CD4-positive, CD25-positive, alpha-beta regulatory T cell (primary cell): ENCODE data around the gene SLC7A4. TPM values are rescaled to one million over a fixed set of nuclear protein-coding genes. Genes with fewer than 3 reads are reported as not detected.
"Not testable (repeated sequence)": the region's sequence is repeated elsewhere in the genome, so short reads cannot be mapped to it uniquely, and the experiment has no call there.

ENCODE experiments used
- ATAC-seq, 2 donors: fragments of 150-1000 bp; cut with Tn5 transposase; one replicate each; pipeline ENCODE4 v1.10.0; 2021; ENCODE audit warnings: low read depth in 2 of 2, moderate number of reproducible peaks in 2 of 2, moderate library complexity in 1 of 2
- DNase-seq, 3 donors: peaks; one replicate each; pipeline versions ENCODE4 v3.0.0 to v3.0.0-alpha.2; 2012 to 2022; ENCODE audit warnings: mixed read lengths in 1 of 3
- H3K27ac ChIP-seq: one replicate; pipeline ENCODE4 v1.7.0; 2013; ENCODE audit warnings: mild to moderate bottlenecking, low read length; ENCODE audit not compliant: insufficient read depth, poor library complexity, severe bottlenecking
- H3K27me3 ChIP-seq: one replicate; pipeline ENCODE4 v1.7.0; 2013; ENCODE audit warnings: low read length; ENCODE audit not compliant: control insufficient read depth, insufficient read depth
- H3K36me3 ChIP-seq: one replicate; pipeline ENCODE4 v1.7.0; 2013; ENCODE audit warnings: mild to moderate bottlenecking, low read length, moderate library complexity; ENCODE audit not compliant: control insufficient read depth, insufficient read depth
- H3K4me1 ChIP-seq: 2 replicates; pipeline ENCODE4 v1.7.0; 2013; ENCODE audit warnings: mild to moderate bottlenecking, low read length; ENCODE audit not compliant: insufficient read depth, control insufficient read depth, poor library complexity, severe bottlenecking
- H3K4me3 ChIP-seq: one replicate; pipeline ENCODE4 v1.7.0; 2013; ENCODE audit warnings: low read depth, mild to moderate bottlenecking, low read length, moderate library complexity
- H3K9me3 ChIP-seq, 2 experiments: 1 replicate in 1 of 2; 2 replicates in 1 of 2; pipeline ENCODE4 v1.7.0; 2013; ENCODE audit warnings: low read length in 2 of 2, mild to moderate bottlenecking in 1 of 2, moderate library complexity in 1 of 2; ENCODE audit not compliant: control insufficient read depth in 2 of 2
- H3K27ac Mint-ChIP-seq, 3 donors: one replicate each; pipeline ENCODE4 v1.8.0; 2020 to 2022; ENCODE audit warnings: mild to moderate bottlenecking in 3 of 3, mixed read lengths in 3 of 3, moderate library complexity in 2 of 3
- H3K27me3 Mint-ChIP-seq: one replicate; pipeline ENCODE4 v1.8.0; 2022; ENCODE audit warnings: mild to moderate bottlenecking, mixed read lengths
- H3K36me3 Mint-ChIP-seq: one replicate; pipeline ENCODE4 v1.8.0; 2020; ENCODE audit warnings: mixed read lengths
- H3K4me1 Mint-ChIP-seq, 4 donors: one replicate each; pipeline ENCODE4 v1.8.0; 2020 to 2022; ENCODE audit warnings: mixed read lengths in 4 of 4, mild to moderate bottlenecking in 1 of 4
- H3K4me3 Mint-ChIP-seq, 4 donors: one replicate each; pipeline ENCODE4 v1.8.0; 2020 to 2022; ENCODE audit warnings: mild to moderate bottlenecking in 4 of 4, mixed read lengths in 4 of 4, moderate library complexity in 3 of 4
- H3K9me3 Mint-ChIP-seq, 7 donors: one replicate each; pipeline ENCODE4 v1.8.0; 2020 to 2022; ENCODE audit warnings: mixed read lengths in 7 of 7, mild to moderate bottlenecking in 3 of 7, moderate library complexity in 2 of 7
- polyA plus RNA-seq, 4 donors: library from polyadenylated mRNA; unstranded; fragments of 300-500 nt; fragmentation: Illumina TruSeq; gene quantifications; one replicate each; pipeline ENCODE4 v1.2.3, GENCODE V29; 2021
- total RNA-seq: library from RNA; stranded (reverse); gene quantifications from one replicate; pipeline ENCODE4 v1.2.3, GENCODE V29; 2022

SLC7A4 gene
- total and polyA plus RNA-seq, 5 donors from 2014 or later: 0.09 TPM; not detected in 4

DNA sequence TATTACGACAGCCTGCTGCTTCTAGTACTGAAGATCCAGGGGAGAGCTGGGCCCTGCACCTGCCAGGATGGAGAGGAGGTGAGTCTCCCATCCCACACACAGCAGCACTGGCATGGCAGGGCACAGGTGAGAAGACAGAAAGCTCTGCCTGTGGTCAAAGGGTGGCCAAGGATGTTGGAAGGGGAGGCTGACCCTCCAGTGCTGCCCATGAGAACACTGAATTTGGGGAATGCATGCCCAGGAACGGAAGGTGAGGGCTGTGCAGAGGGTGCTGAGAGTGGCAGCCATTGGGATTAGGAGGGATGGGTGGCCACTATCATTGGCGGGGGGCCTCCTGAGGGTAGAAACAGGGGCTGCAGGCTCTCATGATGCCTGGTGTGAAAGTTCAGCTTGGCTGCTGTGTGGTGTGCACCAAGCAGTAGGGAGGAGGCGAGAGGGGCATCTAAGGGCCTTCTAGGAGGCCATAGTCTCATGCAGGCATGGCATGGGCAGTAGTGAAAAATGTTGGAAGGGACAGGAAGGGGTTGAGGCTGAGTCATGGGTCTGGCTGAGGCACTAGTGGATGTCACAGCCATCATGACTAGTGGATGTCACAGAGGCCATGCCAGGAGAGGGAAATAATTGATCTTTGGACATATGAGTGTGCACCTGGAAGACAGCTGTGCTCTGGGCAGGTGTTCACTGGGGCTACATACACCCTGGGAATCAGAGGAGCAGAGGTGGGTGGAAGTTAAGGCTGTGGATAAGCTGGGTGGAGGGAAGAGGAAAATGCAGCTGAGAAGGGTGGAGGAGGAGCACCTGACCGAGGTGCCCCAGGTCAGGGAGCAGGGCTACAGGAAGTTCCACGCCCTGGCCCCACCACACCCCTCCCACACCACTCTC, 10.9 kb upstream of the SLC7A4 start:
- Histone ChIP-seq H3K4me1 (peaks cover 9% of the 10 kb centered on the region), H3K27me3 (no peaks in the 10 kb centered on the region), H3K36me3 (no peaks in the 10 kb centered on the region), H3K9me3 (no peaks in the 10 kb centered on the region), H3K4me3 (no peak overlapping the region), H3K27ac (no peak overlapping the region)
- DNase-seq: no peak
- Mint-ChIP-seq H3K9me3 (peaks cover 0 to 1% (median 0%) of the 10 kb centered on the region in 7 donors), H3K36me3 (no peaks in the 10 kb centered on the region), H3K27me3 (peaks cover 45% of the 10 kb centered on the region), H3K27ac (peak overlapping the region in 2 of 3 donors; percentile 29 to 77), H3K4me1 (peaks cover 0 to 25% (median 15%) of the 10 kb centered on the region in 4 donors), H3K4me3 (peak overlapping the region in 3 of 4 donors; percentile 15 to 67 (median 48))
- ATAC-seq: no peak

- H3K4me1 Mint-ChIP-seq: peaks cover 0 to 25% (median 15%) of the 10 kb centered on the region in 4 donors
- no peak overlapping the region for H3K27ac Mint-ChIP-seq
- H3K27me3 Mint-ChIP-seq: peaks cover 49% of the 10 kb centered on the region
- Histone ChIP-seq H3K4me3 (no peak overlapping the region), H3K4me1 (peaks cover 9% of the 10 kb centered on the region), H3K9me3 (no peaks in the 10 kb centered on the region), H3K27me3 (no peaks in the 10 kb centered on the region), H3K27ac (no peak overlapping the region), H3K36me3 (no peaks in the 10 kb centered on the region)
- no peak for ATAC-seq
- DNase-seq: no peak
- H3K36me3 Mint-ChIP-seq: no peaks in the 10 kb centered on the region
- peaks cover 0 to 1% (median 0%) of the 10 kb centered on the region in 7 donors for H3K9me3 Mint-ChIP-seq
- no peak overlapping the region for H3K4me3 Mint-ChIP-seq
Observed at GRCh38 chr22:21041937-21042336, 9.6 kb upstream of the SLC7A4 start.

GRCh38 chr22:21039158-21039557, 6.8 kb upstream of the SLC7A4 start:
- not testable (repeated sequence) for H3K27ac ChIP-seq, H3K9me3 Mint-ChIP-seq, H3K36me3 ChIP-seq, DNase-seq, H3K4me1 Mint-ChIP-seq, H3K4me1 ChIP-seq, H3K4me3 ChIP-seq, H3K27ac Mint-ChIP-seq, H3K36me3 Mint-ChIP-seq, ATAC-seq, H3K9me3 ChIP-seq, H3K4me3 Mint-ChIP-seq, H3K27me3 ChIP-seq
- H3K27me3 Mint-ChIP-seq: peaks cover 57% of the 10 kb centered on the region

DNA sequence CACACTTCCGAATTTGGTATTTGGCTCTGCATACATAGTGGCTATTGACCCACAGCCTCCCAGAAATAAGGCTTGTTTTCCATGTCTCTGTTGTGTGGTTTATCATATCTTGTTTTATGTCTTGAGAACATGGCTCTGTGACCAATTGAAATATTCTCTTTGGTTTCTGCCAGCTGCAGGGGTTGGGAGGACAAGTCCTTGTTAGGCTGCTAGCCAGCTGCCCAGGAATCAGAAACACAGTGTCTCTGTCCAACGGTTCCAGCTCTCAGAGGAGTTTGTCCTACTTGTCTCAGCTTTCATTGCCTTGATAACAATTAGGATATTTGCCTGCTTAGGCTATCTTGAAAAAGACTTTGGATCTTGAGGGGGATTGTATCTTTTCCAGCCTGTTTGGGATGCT, 6.0 kb upstream of the SLC7A4 start:
- Mint-ChIP-seq H3K9me3 (peaks cover 0 to 1% (median 0%) of the 10 kb centered on the region in 7 donors), H3K4me1 (peaks cover 0 to 5% (median 3%) of the 10 kb centered on the region in 4 donors), H3K27ac (no peak overlapping the region), H3K36me3 (no peaks in the 10 kb centered on the region), H3K27me3 (peaks cover 59% of the 10 kb centered on the region), H3K4me3 (no peak overlapping the region)
- no peak for ATAC-seq
- no peaks in the 10 kb centered on the region for H3K36me3 ChIP-seq
- H3K4me1 ChIP-seq: no peaks in the 10 kb centered on the region
- H3K27ac ChIP-seq: no peak overlapping the region
- DNase-seq: no peak
- H3K9me3 ChIP-seq: no peaks in the 10 kb centered on the region
- no peak overlapping the region for H3K4me3 ChIP-seq
- peaks cover 5% of the 10 kb centered on the region for H3K27me3 ChIP-seq

DNA sequence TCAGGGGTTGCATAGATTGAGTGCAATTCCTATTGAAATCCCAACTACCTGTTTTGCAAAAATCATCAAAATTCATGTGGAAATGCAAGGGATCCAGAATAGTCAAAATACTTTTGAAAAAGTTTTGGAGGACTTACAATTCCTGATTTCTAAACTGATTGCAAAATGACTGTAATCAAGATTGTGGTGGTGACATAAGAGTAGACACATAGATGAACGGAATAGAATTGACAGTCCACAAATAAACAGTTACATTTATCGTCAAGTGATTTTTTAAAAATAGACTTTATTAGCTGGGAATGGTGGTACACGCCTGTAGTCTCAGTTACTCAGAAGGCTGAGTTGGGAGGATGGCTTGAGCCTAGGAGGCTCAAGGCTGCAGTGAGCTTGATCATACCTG, 2.6 kb upstream of the SLC7A4 start:
- Mint-ChIP-seq H3K27ac (no peak overlapping the region), H3K4me3 (no peak overlapping the region), H3K4me1 (peaks cover 0 to 5% (median 0%) of the 10 kb centered on the region in 4 donors), H3K9me3 (no peaks in the 10 kb centered on the region), H3K36me3 (no peaks in the 10 kb centered on the region), H3K27me3 (peaks cover 58% of the 10 kb centered on the region)
- no peaks in the 10 kb centered on the region for H3K36me3 ChIP-seq
- peaks cover 6% of the 10 kb centered on the region for H3K27me3 ChIP-seq
- no peak overlapping the region for H3K27ac ChIP-seq
- no peak overlapping the region for H3K4me3 ChIP-seq
- no peaks in the 10 kb centered on the region for H3K4me1 ChIP-seq
- ATAC-seq (no peak), DNase-seq (no peak)
- no peaks in the 10 kb centered on the region for H3K9me3 ChIP-seq

- DNase-seq: no peak
- no peak overlapping the region for H3K27ac ChIP-seq
- Mint-ChIP-seq H3K36me3 (no peaks in the 10 kb centered on the region), H3K4me3 (no peak overlapping the region), H3K27ac (no peak overlapping the region), H3K9me3 (no peaks in the 10 kb centered on the region), H3K27me3 (peaks cover 56% of the 10 kb centered on the region), H3K4me1 (peaks cover 0 to 5% (median 0%) of the 10 kb centered on the region in 4 donors)
- H3K36me3 ChIP-seq: no peaks in the 10 kb centered on the region
- no peak overlapping the region for H3K4me3 ChIP-seq
- peaks cover 6% of the 10 kb centered on the region for H3K27me3 ChIP-seq
- H3K4me1 ChIP-seq: no peaks in the 10 kb centered on the region
- no peak for ATAC-seq
- H3K9me3 ChIP-seq: no peaks in the 10 kb centered on the region
Observed at GRCh38 chr22:21033895-21034294, 1.5 kb upstream of the SLC7A4 start.

GRCh38 chr22:21032868-21033688, 717 bp upstream of the SLC7A4 start:
- H3K4me1 Mint-ChIP-seq: peaks cover 0 to 5% (median 0%) of the 10 kb centered on the region in 4 donors
- no peaks in the 10 kb centered on the region for H3K36me3 ChIP-seq
- H3K9me3 Mint-ChIP-seq: no peaks in the 10 kb centered on the region
- H3K27me3 ChIP-seq: peaks cover 6% of the 10 kb centered on the region
- DNase-seq (no peak), ATAC-seq (no peak)
- H3K4me3 ChIP-seq: no peak overlapping the region
- peak overlapping the region in 1 of 4 donors; percentile 43 for H3K4me3 Mint-ChIP-seq
- H3K27me3 Mint-ChIP-seq: peaks cover 51% of the 10 kb centered on the region
- no peak overlapping the region for H3K27ac ChIP-seq
- no peaks in the 10 kb centered on the region for H3K9me3 ChIP-seq
- H3K4me1 ChIP-seq: no peaks in the 10 kb centered on the region
- H3K27ac Mint-ChIP-seq: no peak overlapping the region
- no peaks in the 10 kb centered on the region for H3K36me3 Mint-ChIP-seq
